ENCODE data around the gene SGSM2. TPM values are rescaled to one million over a fixed set of nuclear protein-coding genes. Genes with fewer than 3 reads are reported as not detected.
A peak's percentile ranks its signal among the peaks of the same experiment; 100 is the strongest.

SGSM2 gene
- total RNA-seq, 2 donors from 2014 or later = 26.7 to 27.6 TPM

DNA sequence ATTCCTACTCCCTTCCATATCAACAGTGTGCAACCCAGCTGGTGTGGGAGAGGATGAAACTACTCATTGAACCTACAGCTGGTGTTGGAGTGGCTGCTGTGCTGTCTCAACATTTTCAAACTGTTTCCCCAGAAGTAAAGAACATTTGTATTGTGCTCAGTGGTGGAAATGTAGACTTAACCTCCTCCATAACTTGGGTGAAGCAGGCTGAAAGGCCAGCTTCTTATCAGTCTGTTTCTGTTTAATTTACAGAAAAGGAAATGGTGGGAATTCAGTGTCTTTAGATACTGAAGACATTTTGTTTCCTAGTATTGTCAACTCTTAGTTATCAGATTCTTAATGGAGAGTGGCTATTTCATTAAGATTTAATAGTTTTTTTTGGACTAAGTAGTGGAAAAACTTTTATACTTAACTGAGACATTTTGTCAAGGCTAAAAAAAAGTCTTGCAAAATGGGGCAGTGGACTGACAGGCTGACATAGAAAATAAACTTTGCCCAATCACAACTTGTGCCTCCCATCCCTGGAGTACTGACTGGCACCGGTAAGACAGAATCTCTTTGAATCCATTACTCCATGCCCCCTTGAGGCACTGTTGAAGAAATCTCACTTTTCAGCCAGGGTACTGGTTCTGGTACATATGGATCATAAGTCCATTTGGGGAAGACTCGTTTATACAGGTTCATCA lies 13.5 kb upstream of the SGSM2 start:
- intact Hi-C loops (cut with DNase I) = no loop called here
- Histone ChIP-seq H3K27me3 (no peaks in the 10 kb centered on the region), H3K4me1 (no peaks in the 10 kb centered on the region), H3K9ac (ENCODE audit: low read depth in 2 of 2, low read length in 2 of 2) (no peak overlapping the region), H3K4me3 (no peak overlapping the region), H3K27ac (no peak overlapping the region), H3K9me3 (no peaks in the 10 kb centered on the region), H3K36me3 (peaks cover 12% of the 10 kb centered on the region)
- DNase-seq = no peak
- TF ChIP-seq, protein P1, sequence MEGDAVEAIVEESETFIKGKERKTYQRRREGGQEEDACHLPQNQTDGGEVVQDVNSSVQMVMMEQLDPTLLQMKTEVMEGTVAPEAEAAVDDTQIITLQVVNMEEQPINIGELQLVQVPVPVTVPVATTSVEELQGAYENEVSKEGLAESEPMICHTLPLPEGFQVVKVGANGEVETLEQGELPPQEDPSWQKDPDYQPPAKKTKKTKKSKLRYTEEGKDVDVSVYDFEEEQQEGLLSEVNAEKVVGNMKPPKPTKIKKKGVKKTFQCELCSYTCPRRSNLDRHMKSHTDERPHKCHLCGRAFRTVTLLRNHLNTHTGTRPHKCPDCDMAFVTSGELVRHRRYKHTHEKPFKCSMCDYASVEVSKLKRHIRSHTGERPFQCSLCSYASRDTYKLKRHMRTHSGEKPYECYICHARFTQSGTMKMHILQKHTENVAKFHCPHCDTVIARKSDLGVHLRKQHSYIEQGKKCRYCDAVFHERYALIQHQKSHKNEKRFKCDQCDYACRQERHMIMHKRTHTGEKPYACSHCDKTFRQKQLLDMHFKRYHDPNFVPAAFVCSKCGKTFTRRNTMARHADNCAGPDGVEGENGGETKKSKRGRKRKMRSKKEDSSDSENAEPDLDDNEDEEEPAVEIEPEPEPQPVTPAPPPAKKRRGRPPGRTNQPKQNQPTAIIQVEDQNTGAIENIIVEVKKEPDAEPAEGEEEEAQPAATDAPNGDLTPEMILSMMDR (IDR thresholded peaks at IDR 0.05) = no peak

GRCh38 chr17:2331303-2331702 lies 6.0 kb upstream of the SGSM2 start:
- TF ChIP-seq, protein P1 (IDR thresholded peaks at IDR 0.05) = no peak
- no peak for DNase-seq
- intact Hi-C loops (cut with DNase I) = no loop called here

DNA sequence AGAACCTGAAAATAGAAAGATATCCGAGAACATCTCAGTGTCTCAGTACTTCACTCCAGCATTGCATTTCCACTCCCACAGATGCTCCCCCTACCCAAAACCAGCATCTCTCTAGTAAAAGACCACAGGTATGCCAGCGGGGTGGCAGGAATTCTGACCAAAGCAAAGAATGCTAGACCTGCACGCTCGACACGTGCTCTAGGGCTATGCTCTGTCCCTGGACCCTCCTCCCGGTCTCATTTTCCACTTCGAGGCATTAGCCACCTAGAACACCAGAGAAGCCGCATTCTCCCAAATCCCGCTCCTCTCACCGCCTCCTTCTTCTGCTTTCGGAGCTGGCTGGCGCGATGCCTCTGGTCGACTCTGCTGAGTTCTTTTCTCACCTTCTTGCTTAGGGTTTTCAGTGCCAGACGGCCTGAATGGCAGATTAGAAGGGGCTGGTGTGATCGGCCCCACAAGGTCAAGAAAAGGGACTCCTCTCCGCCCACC lies 1.5 kb upstream of the SGSM2 start:
- peaks cover 7% of the 10 kb centered on the region for H3K36me3 ChIP-seq
- TF ChIP-seq, protein P1 (IDR thresholded peaks at IDR 0.05) = no peak
- peaks cover 5% of the 10 kb centered on the region for H3K4me1 ChIP-seq
- no peaks in the 10 kb centered on the region for H3K27me3 ChIP-seq
- peak overlapping the region; percentile 65 to 95 for H3K9ac ChIP-seq (ENCODE audit: low read depth in 2 of 2, low read length in 2 of 2)
- H3K9me3 ChIP-seq = no peaks in the 10 kb centered on the region
- H3K4me3 ChIP-seq = peak overlapping the region; percentile 64
- no peak overlapping the region for H3K27ac ChIP-seq
- intact Hi-C loops (cut with DNase I) = loop anchor here (5.0 kb wide), 1 partner anchor 33 kb away; the partner anchor contains the start of genes SMG6 and SRR
- DNase-seq = peak; percentile 32

More at GRCh38 chr17:2331303-2331702, 6.0 kb upstream of the SGSM2 start:
- peaks cover 7% of the 10 kb centered on the region for H3K36me3 ChIP-seq
- peaks cover 5% of the 10 kb centered on the region for H3K4me1 ChIP-seq
- H3K9ac ChIP-seq (ENCODE audit: low read depth in 2 of 2, low read length in 2 of 2) = no peak overlapping the region
- no peak overlapping the region for H3K27ac ChIP-seq
- no peaks in the 10 kb centered on the region for H3K27me3 ChIP-seq
- H3K4me3 ChIP-seq = no peak overlapping the region
- H3K9me3 ChIP-seq = no peaks in the 10 kb centered on the region

DNA sequence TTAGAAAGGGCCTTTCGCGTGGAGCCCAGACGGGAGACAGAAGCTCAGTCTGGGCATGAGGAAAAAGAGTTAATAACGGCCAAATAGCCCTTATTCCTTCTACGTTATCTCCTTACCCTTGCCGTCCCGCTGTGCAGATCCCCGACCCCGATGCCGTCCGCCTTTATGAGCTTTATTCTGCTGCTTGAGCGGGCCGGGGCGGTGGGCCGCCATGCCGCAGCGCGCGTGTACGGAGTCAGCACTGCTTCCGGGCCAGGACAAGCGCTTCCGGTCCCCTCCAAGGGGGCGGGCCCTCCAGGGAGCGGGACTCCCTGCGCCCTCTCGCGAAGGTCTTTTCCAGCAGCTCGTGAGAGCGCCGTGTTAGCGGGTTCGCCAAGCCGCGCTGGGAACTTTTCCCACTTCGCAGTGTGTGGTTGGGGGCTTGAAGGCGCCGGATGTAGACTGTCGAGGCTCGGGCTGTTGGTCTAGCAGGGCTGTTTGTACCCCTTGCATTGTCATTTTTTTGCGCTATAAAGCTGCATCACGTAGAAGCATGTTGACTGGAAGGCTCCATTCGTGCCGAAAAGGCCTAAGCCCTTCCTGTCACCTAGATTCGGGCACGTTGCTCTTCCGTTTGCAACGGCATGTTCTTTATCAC lies 968 bp upstream of the SGSM2 start, which contains the start of gene TSR1:
Gene TSR1, minus strand, starts transcription at position 243 of the 637 bp plus-strand sequence. Its CDS starts 30 bp downstream, at position 213.
- Histone ChIP-seq H3K4me3 (peak within 1 kb of the TSS; percentile 64), H3K4me1 (peaks cover 5% of the 10 kb centered on the region), H3K9ac (ENCODE audit: low read depth in 2 of 2, low read length in 2 of 2) (peak within 1 kb of the TSS; percentile 90 to 95), H3K36me3 (peaks cover 7% of the 10 kb centered on the region), H3K27ac (peak within 1 kb of the TSS; percentile 83), H3K9me3 (no peaks in the 10 kb centered on the region), H3K27me3 (no peaks in the 10 kb centered on the region)
- DNase-seq = peak; percentile 93
- intact Hi-C loops (cut with DNase I) = loop anchor here (5.0 kb wide), 1 partner anchor 34 kb away; the partner anchor contains the start of genes SMG6 and SRR
- TF ChIP-seq, protein P1 (IDR thresholded peaks at IDR 0.05) = no peak

- Histone ChIP-seq H3K27ac (peak overlapping the region; percentile 83), H3K4me3 (peak overlapping the region; percentile 64), H3K36me3 (no peaks in the 10 kb centered on the region), H3K27me3 (no peaks in the 10 kb centered on the region), H3K9me3 (no peaks in the 10 kb centered on the region), H3K4me1 (peaks cover 5% of the 10 kb centered on the region), H3K9ac (ENCODE audit: low read depth in 2 of 2, low read length in 2 of 2) (peak overlapping the region; percentile 72 to 90)
- TF ChIP-seq, protein P1 (IDR thresholded peaks at IDR 0.05) = no peak
- peak; percentile 69 for DNase-seq
- intact Hi-C loops (cut with DNase I) = loop anchor here (5.0 kb wide), 1 partner anchor 35 kb away; the partner anchor contains the start of genes SMG6 and SRR
Measured at GRCh38 chr17:2337544-2338314, 428 bp downstream of the SGSM2 start.
